SW480 (cell line): Measurements from ENCODE around the gene BICD1.

Experiments used
- DNase-seq: peaks from one replicate; pipeline ENCODE4 v3.0.0-alpha.2; 2016; ENCODE audit warnings: low spot score

BICD1 gene

DNA sequence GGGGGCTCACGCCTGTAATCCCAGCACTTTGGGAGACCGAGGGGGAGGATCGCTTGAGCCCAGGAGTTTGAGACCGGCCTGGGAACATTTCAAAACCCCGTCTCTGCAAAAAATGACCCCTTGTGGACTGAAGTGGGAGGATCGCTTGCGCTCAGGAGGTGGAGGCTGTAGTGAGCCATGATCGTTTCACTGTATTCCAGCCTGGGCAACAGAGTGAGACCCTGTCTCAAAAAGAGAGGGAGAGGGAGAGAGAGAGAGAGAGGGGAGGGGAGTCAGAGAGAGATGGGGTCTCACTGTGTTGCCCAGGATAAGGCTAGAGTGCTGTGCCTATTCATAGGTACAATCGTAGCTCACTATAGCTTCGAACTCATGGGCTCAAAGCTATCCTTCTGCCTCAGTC lies 295.5 kb downstream of the BICD1 start:
- DNase-seq = no peak

DNA sequence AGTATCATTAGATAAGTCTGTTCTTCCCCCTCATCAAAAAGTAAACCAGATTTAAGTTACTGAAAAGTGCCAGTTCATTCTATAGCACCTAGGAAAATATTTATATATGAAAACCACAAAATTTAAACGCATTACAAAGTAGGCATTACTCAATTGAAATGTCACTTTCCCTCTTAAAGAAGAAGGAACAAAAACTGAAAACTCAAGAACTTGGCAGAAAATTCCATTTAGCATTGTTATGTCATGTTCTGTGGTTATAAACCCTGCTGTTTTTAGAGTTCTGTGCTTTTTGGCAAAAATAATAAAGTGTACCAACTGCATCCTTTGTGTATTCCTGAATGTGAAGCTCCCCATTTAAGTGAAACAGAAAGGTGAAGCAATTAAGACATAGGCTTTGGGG lies 296.3 kb downstream of the BICD1 start:
- no peak for DNase-seq

DNA sequence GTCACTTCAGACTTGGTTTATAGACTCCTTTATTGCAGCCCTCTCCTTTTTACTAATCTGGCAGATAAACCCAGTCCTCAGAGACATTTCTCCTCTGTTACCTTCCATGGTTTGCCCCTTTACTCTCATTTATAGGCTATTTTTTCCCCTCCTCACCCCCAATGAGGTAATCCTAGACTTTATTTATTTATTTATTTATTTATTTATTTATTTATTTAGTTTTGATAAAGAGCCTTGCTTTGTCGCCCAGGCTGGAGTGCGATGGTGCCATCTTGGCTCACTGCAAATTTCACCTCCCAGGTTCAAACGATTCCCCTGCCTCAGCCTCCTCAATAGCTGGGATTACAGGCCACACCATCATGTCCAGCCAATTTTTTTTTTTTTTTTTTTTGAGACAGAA lies 301.1 kb downstream of the BICD1 start:
- no peak for DNase-seq

GRCh38 chr12:32413412-32413811 lies 306.8 kb downstream of the BICD1 start:
- no peak for DNase-seq

DNA sequence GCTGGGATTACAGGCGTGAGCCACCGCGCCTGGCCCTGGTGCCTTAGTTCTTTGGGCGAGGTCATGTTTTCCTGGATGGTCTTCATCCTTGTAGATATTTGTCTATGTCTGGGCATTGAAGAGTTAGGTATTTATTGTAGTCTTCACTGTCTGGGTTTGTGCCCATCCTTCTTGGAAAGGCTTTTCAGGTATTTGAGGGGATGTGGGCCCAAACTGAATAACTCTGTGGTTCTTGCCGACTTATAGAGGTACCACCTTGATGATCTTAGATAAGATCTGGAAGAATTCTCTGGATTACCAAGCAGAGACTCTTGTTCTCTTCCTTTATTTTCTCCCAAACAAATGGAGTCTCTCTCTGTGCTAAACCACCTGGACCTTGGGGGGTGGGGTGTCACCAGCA lies 311.6 kb downstream of the BICD1 start:
- no peak for DNase-seq

GRCh38 chr12:32418903-32419519 lies 312.4 kb downstream of the BICD1 start:
- DNase-seq = no peak

DNA sequence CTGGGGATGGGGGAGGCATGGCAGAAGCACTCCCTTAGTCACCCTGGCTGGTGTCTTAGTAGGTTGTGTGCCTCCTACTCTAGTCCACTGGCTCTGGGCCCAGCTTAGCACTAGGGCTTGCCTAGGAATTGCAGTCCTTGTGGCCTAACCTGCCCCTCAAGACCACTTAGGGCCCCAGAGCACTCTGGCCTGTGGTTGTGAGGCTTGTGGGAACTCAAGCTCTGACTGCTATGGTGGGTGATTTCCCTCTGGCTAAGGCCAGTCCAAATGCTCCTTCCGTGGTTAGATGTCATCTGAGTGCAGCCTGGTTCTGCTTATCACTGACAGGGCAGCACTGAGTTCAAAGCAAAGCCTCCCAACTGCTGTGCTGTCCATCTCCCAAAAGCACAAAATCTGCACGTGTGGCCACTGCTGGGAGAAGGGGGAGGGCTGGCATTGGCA lies 312.9 kb downstream of the BICD1 start:
- no peak for DNase-seq

- DNase-seq = no peak
These were observed 313.7 kb downstream of the BICD1 start for GRCh38 chr12:32420356-32420755.

DNA sequence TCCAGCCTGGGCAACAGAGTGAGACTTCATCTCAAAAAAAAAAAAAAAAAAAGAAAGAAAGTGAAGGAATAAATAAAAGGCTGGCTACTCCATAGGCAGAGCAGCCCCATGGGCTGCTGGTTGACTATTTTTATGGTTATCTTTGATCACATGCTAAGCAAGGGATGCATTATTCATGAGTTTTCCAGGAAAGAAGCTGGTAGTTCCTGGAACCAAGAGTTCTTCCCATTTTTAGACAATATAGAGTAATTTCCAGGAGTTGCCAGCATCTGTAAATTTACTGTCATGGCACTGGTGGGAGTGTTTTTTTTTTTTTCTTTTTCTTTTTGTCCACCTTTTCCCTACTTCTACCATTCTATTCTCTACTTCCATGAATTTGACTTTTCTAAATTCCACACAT lies 316.9 kb downstream of the BICD1 start:
- DNase-seq = no peak

GRCh38 chr12:32431025-32431424 lies 324.4 kb downstream of the BICD1 start:
- DNase-seq = no peak
